Endothelial cell of umbilical vein (primary cell): Measurements from ENCODE around the gene ZBTB7C. TPM values are rescaled to one million over a fixed set of nuclear protein-coding genes. Genes with fewer than 3 reads are reported as not detected.

Experiments
- BruUV-seq: library from RNA; stranded (reverse); fragments of 400-500 nt; replicated peaks from 2 replicates; lab custom pipeline; 2021; lab: Mats Ljungman, UMichigan
- CTCF ChIA-PET: fragments of 300-600, 350-600 bp; sonication (Branson Sonifier 250); formaldehyde crosslinking; loops from one replicate; lab custom pipeline; 2021; ENCODE audit warnings: antibody characterized with exemption, inconsistent platforms; lab: Charles Lee
- POLR2A ChIA-PET: fragments of 300-600, 350-600 bp; sonication (Branson Sonifier 250); formaldehyde crosslinking; loops from one replicate; lab custom pipeline; 2021; ENCODE audit warnings: antibody characterized with exemption, inconsistent platforms; lab: Charles Lee
- DNase-seq: peaks from one replicate; pipeline ENCODE4 v3.0.0-alpha.2; 2011; ENCODE audit warnings: low read depth, low spot score
- FAIRE-seq: peaks from 2 replicates; lab custom pipeline; 2011; peaks lifted over from hg19 to GRCh38; lab: Jason Lieb, UNC
- H2AFZ ChIP-seq: 2 replicates; pipeline ENCODE4 v1.6.0; 2012; ENCODE audit warnings: low read depth, low read length, control low read depth, inconsistent platforms
- H3K27ac ChIP-seq: 2 replicates; pipeline ENCODE4 v1.5.1; 2011; ENCODE audit warnings: low read depth, mild to moderate bottlenecking, control low read depth, low read length, moderate library complexity; ENCODE audit not compliant: insufficient read depth
- H3K27me3 ChIP-seq, 2 experiments: 2 replicates each; pipeline versions ENCODE4 v1.6.0 to v1.6.1; 2011; ENCODE audit warnings: low read length in 2 of 2, mixed read lengths in 1 of 2; ENCODE audit not compliant: control insufficient read depth in 2 of 2, insufficient read depth in 2 of 2
- H3K36me3 ChIP-seq, 2 experiments: 2 replicates in 1 of 2; 3 replicates in 1 of 2; pipeline ENCODE4 v1.5.1; 2011; ENCODE audit warnings: low read length in 2 of 2, mild to moderate bottlenecking in 1 of 2, moderate library complexity in 1 of 2; ENCODE audit not compliant: control insufficient read depth in 2 of 2, insufficient read depth in 2 of 2; ENCODE audit errors: extremely low read depth in 1 of 2
- H3K4me1 ChIP-seq: 3 replicates; pipeline ENCODE4 v1.5.1; 2011; ENCODE audit warnings: mild to moderate bottlenecking, low read length; ENCODE audit not compliant: control insufficient read depth, insufficient read depth; ENCODE audit errors: extremely low read depth
- H3K4me2 ChIP-seq: 2 replicates; pipeline ENCODE4 v1.6.1; 2011; ENCODE audit warnings: low read length, control low read depth, mixed read lengths; ENCODE audit not compliant: insufficient read depth
- H3K4me3 ChIP-seq, 3 experiments: fragments of 200-600 bp in 1 of 3; sonication (generic), shearing (Covaris generic) in 1 of 3; replicated peaks in 1 of 3; 2 replicates each; pipeline ENCODE4 v1.5.1; 2011 to 2016; ENCODE audit warnings: control low read depth in 3 of 3, low read length in 3 of 3, mild to moderate bottlenecking in 2 of 3, inconsistent platforms in 1 of 3, low read depth in 1 of 3, moderate library complexity in 1 of 3; ENCODE audit not compliant: insufficient read depth in 1 of 3
- H3K79me2 ChIP-seq: 2 replicates; pipeline ENCODE4 v1.6.0; 2012; ENCODE audit warnings: low read length, inconsistent platforms; ENCODE audit not compliant: control insufficient read depth, insufficient read depth
- H3K9ac ChIP-seq: replicated peaks from 2 replicates; pipeline ENCODE3; 2011; ENCODE audit warnings: low read length, control low read depth; ENCODE audit not compliant: insufficient read depth; ENCODE audit errors: extremely low read depth
- H3K9me1 ChIP-seq: replicated peaks from 3 replicates; pipeline ENCODE4 v1.6.0; 2011; ENCODE audit warnings: mild to moderate bottlenecking, low read length; ENCODE audit not compliant: control insufficient read depth, insufficient read depth; ENCODE audit errors: extremely low read depth
- H3K9me3 ChIP-seq: replicated peaks from 2 replicates; pipeline ENCODE4 v1.5.1; 2012; ENCODE audit warnings: low read length, inconsistent platforms; ENCODE audit not compliant: control insufficient read depth, insufficient read depth
- H4K20me1 ChIP-seq: replicated peaks from 2 replicates; pipeline ENCODE3; 2011; ENCODE audit warnings: mild to moderate bottlenecking, low read length; ENCODE audit not compliant: control insufficient read depth, insufficient read depth; ENCODE audit errors: extremely low read depth
- CTCF ChIP-seq, 2 donors: IDR thresholded peaks; 1 replicate in 1 of 2; 2 replicates in 1 of 2; pipeline ENCODE4 v1.5.1; 2011; ENCODE audit warnings: low read length in 2 of 2, mild to moderate bottlenecking in 2 of 2, moderate library complexity in 2 of 2, control low read depth in 1 of 2, inconsistent platforms in 1 of 2, low read depth in 1 of 2; ENCODE audit not compliant: insufficient read depth in 1 of 2; ENCODE audit errors: extremely low read depth in 1 of 2
- EZH2 ChIP-seq: IDR thresholded peaks from 2 replicates; pipeline ENCODE4 v1.6.1; 2012; ENCODE audit warnings: borderline replicate concordance, low read depth, mild to moderate bottlenecking, moderate library complexity, low read length, inconsistent platforms; ENCODE audit not compliant: severe bottlenecking
- FOS ChIP-seq: IDR thresholded peaks from 2 replicates; pipeline ENCODE4 v1.6.1; 2011; ENCODE audit warnings: mild to moderate bottlenecking, low read length, moderate library complexity, borderline replicate concordance; ENCODE audit not compliant: insufficient read depth
- GATA2 ChIP-seq: IDR thresholded peaks from 2 replicates; pipeline ENCODE4 v1.7.0; 2011; ENCODE audit warnings: low read depth, mild to moderate bottlenecking, moderate library complexity, mixed read lengths, low read length; ENCODE audit not compliant: insufficient read length, insufficient read depth
- JUN ChIP-seq: IDR thresholded peaks from 2 replicates; pipeline ENCODE4 v1.6.1; 2011; ENCODE audit warnings: borderline replicate concordance, low read depth; ENCODE audit not compliant: insufficient read length, insufficient read depth
- MAX ChIP-seq: IDR thresholded peaks from 2 replicates; pipeline ENCODE4 v1.6.1; 2011; ENCODE audit not compliant: insufficient read depth, insufficient read length
- MYC ChIP-seq: IDR thresholded peaks from one replicate; pipeline ENCODE4 v1.6.1; 2011; ENCODE audit warnings: mild to moderate bottlenecking, low read depth, low read length
- POLR2A ChIP-seq: IDR thresholded peaks from 2 replicates; pipeline ENCODE4 v1.6.1; 2012; ENCODE audit warnings: low read depth, mild to moderate bottlenecking, control low read depth, low read length
- POLR2AphosphoS5 ChIP-seq: IDR thresholded peaks from 2 replicates; pipeline ENCODE4 v1.6.1; 2012; ENCODE audit warnings: low read depth, mild to moderate bottlenecking, control low read depth, low read length, moderate library complexity; ENCODE audit not compliant: insufficient read depth
- dilution Hi-C: fragments of 300-500 bp; cut with MboI; formaldehyde crosslinking; loops from one replicate; pipeline ENCODE4 v1.15.0; 2019; ENCODE audit warnings: low sequenced_read_pairs; ENCODE audit not compliant: extremely low pct_ligation_motif_present
- intact Hi-C: fragments of 100-400 bp; cut with micrococcal nuclease; formaldehyde crosslinking; loops from one replicate; pipeline ENCODE4 v1.10.0; 2022
- polyA plus RNA-seq, 4 experiments: library from polyadenylated mRNA; depleted of rRNA in 3 of 4; stranded (reverse) in 3 of 4; unstranded in 1 of 4; fragments of >200 nt; gene quantifications; 2 replicates each; pipeline versions ENCODE4 v1.2.1 to v1.2.3, GENCODE V29; 2011 to 2012; ENCODE audit warnings: missing spikeins in 1 of 4
- total RNA-seq: library from RNA; stranded (reverse); gene quantifications from 2 replicates; pipeline ENCODE4 v1.2.3, GENCODE V29; 2021

The ZBTB7C gene
- total and polyA plus RNA-seq, 2 donors (not counting 3 experiments of a cell fraction or from before 2014, with no cell fraction given): not detected

- intact Hi-C loops: no loop called here
- Histone ChIP-seq H3K4me2 (no peak overlapping the region), H3K27me3 (peaks cover 15 to 28% of the 10 kb centered on the region in 2 experiments), H3K9ac (no peak overlapping the region), H3K4me1 (no peaks in the 10 kb centered on the region), H2AFZ (no peak overlapping the region), H3K27ac (no peak overlapping the region), H3K36me3 (no peaks in the 10 kb centered on the region), H3K9me1 (no peaks in the 10 kb centered on the region), H3K4me3 (no peak overlapping the region), H4K20me1 (no peaks in the 10 kb centered on the region), H3K79me2 (no peaks in the 10 kb centered on the region), H3K9me3 (no peaks in the 10 kb centered on the region)
- DNase-seq (no peak), FAIRE-seq (no peak)
- TF ChIP-seq POLR2AphosphoS5 (no peak), EZH2 (no peak), FOS (no peak), POLR2A (no peak), MYC (no peak), GATA2 (no peak), CTCF (IDR thresholded peaks at IDR 0.05; ENCODE audit: extremely low read depth in 1 of 2, insufficient read depth in 1 of 2, low read depth in 1 of 2, low read length in 2 of 2) (no peak), JUN (no peak), MAX (no peak)
- BruUV-seq: no TSS peak
- ChIA-PET CTCF (interaction anchor here (0.8 kb wide), 1 partner anchor 12 kb away, joined by 3 read pairs; no protein-coding TSS in a partner anchor), POLR2A (no interaction called here)
- dilution Hi-C loops: no loop called here
These were observed 44.3 kb upstream of the ZBTB7C start for GRCh38 chr18:48453330-48454066.
